ENCODE measurements around the gene B3GNT2.
"Not testable (repeated sequence)": the region's sequence is repeated elsewhere in the genome, so short reads cannot be mapped to it uniquely, and the experiment has no call there.

Gene B3GNT2

DNA sequence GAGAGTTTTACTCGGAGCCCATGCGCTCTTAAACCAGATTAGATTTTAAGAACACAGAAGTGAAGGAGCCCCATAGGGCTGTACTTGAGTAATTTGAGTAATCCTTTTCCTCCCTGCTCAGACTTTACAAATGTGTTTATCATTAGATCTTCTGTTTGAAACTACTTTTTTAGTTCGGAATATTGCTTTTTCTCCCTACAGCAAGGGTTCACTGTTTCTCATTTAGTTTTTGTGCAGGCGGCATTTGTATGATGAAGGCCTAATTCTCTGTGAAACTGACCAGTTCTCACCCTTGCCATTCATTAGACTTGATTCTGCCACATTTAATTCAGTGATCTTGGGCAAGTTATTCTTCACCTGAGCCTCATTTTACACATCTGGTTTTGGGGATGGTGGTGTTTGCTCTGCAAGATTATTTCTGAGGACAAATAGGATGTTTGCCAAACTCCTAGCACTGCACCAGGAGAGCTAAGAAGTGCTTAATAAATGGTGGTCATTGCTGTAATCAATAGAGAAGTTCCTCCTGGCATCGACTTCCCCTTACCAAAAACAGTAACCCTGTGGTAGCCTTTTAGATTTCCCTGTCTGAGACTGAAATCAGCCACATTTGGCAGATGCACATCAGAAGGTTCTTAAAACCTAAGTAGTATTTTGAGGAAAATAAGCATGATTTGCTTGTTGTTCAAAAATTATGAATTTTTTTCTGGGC lies 2.2 kb downstream of the B3GNT2 start:
- no CpG with 5 or more reads among the region's 5 CpGs for WGBS (ENCODE audit: insufficient coverage, insufficient read length)
- Histone ChIP-seq H3K27me3 (ENCODE audit: control insufficient read depth, insufficient read depth, low read length) (no peaks in the 10 kb centered on the region), H3K9me3 (ENCODE audit: control insufficient read depth, insufficient read depth, low read length) (no peaks in the 10 kb centered on the region), H3K4me1 (ENCODE audit: control insufficient read depth, insufficient read depth, low read length) (peaks cover 4% of the 10 kb centered on the region), H3K4me3 (ENCODE audit: low read length) (peak overlapping the region; percentile 92; the same call in 1 of the 2 replicates), H3K36me3 (ENCODE audit: control insufficient read depth, insufficient read depth, low read length) (no peaks in the 10 kb centered on the region), H3K27ac (ENCODE audit: low read length) (no peak overlapping the region)
- DNase-seq (ENCODE audit: low read depth, low spot score) = no peak

DNA sequence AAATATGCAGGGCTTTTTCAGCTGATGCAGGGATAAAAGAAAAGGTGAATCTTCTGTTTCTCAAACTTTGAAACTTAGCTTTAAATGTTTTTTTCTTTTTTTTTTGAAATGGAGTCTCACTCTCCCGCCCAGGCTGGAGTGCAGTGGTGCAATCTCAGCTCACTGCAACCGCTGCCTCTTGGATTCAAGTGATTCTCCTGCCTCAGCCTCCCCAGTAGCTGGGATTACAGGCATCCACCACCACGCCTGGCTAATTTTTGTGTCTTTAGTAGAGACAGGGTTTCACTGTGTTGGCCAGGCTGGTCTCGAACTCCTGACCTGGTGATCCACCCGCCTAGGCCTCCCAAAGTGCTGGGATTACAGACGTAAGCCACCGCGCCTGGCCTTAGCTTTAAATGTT lies 2.9 kb downstream of the B3GNT2 start:
- WGBS (ENCODE audit: insufficient coverage, insufficient read length) = no CpG with 5 or more reads among the region's 8 CpGs
- not testable (repeated sequence) for H3K27ac ChIP-seq (ENCODE audit: low read length); H3K9me3 ChIP-seq (ENCODE audit: control insufficient read depth, insufficient read depth, low read length); H3K4me3 ChIP-seq (ENCODE audit: low read length); DNase-seq (ENCODE audit: low read depth, low spot score); H3K27me3 ChIP-seq (ENCODE audit: control insufficient read depth, insufficient read depth, low read length); H3K4me1 ChIP-seq (ENCODE audit: control insufficient read depth, insufficient read depth, low read length); H3K36me3 ChIP-seq (ENCODE audit: control insufficient read depth, insufficient read depth, low read length)

DNA sequence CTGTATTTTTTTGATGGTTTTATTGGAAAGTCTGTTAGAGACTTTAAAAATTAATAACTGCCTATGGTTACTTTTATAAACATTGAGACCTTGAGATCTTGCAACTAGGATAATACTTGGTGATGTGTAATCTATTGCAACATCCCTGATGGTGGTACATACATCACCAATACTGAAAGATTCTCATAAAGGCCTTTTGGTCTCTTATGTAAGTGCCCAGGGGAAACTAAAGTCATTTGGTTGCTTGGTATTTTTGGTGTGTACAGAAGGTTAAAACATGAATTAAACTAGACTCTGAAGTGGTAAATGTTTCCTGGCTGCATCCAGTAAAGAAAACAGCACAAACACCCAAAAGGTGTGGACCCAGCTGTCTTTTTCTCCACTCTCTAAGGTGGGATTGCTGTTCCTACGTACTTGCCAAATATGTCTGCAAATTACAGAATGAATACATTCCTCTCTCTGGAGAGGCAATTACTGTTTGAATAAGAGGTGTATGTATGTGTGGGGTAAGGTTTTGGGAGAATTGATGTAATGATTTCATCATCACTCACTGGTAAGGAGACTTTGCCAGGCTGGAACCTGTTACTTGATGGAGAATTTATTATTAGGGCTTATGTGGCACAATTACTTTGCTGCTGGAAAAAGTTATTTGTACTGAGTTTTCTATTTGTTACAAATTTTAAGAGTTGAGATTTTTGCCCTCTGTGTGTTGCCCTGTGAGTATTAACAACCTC lies 3.6 kb downstream of the B3GNT2 start:
- DNase-seq (ENCODE audit: low read depth, low spot score) = no peak
- no peaks in the 10 kb centered on the region for H3K27me3 ChIP-seq (ENCODE audit: control insufficient read depth, insufficient read depth, low read length)
- H3K4me1 ChIP-seq (ENCODE audit: control insufficient read depth, insufficient read depth, low read length) = peaks cover 4% of the 10 kb centered on the region

DNA sequence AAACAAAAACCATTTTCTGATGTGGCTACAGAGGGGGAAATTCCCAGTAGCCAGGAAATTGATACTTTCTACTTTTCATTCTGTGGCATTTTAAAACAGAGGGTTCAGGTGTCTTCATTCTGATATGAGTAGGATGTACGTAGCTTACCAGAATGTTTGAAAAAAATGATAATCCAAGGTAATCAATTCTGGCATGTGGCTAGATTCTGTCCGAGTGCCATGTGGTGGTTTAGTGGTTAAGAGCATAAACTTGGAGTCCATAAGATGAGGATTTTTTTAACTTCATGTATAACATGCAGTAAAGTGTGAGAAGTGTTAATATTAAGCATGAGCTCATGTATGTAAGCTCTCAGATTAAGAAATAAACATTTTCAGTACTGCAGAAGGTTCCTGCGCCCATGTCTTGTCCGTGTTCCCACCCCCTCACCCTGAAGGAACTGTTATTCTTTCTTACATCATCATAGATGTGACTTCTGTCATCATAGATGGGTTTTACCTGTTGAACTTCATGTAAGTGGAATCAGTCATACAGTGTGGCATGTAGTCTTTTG lies 4.5 kb downstream of the B3GNT2 start:
- Histone ChIP-seq H3K27ac (ENCODE audit: low read length) (no peak overlapping the region), H3K4me3 (ENCODE audit: low read length) (no peak overlapping the region), H3K9me3 (ENCODE audit: control insufficient read depth, insufficient read depth, low read length) (no peaks in the 10 kb centered on the region), H3K4me1 (ENCODE audit: control insufficient read depth, insufficient read depth, low read length) (peaks cover 4% of the 10 kb centered on the region; the same call in 1 of the 2 replicates), H3K36me3 (ENCODE audit: control insufficient read depth, insufficient read depth, low read length) (no peaks in the 10 kb centered on the region), H3K27me3 (ENCODE audit: control insufficient read depth, insufficient read depth, low read length) (no peaks in the 10 kb centered on the region)
- DNase-seq (ENCODE audit: low read depth, low spot score) = no peak
- WGBS (ENCODE audit: insufficient coverage, insufficient read length) = no CpG with 5 or more reads among the region's 4 CpGs

More for the DNA sequence above, 3.6 kb downstream of the B3GNT2 start:
- no peaks in the 10 kb centered on the region for H3K9me3 ChIP-seq (ENCODE audit: control insufficient read depth, insufficient read depth, low read length)
- WGBS (ENCODE audit: insufficient coverage, insufficient read length) = no CpG with 5 or more reads among the region's 1 CpG
- H3K4me3 ChIP-seq (ENCODE audit: low read length) = no peak overlapping the region
- no peak overlapping the region for H3K27ac ChIP-seq (ENCODE audit: low read length)
- H3K36me3 ChIP-seq (ENCODE audit: control insufficient read depth, insufficient read depth, low read length) = no peaks in the 10 kb centered on the region

DNA sequence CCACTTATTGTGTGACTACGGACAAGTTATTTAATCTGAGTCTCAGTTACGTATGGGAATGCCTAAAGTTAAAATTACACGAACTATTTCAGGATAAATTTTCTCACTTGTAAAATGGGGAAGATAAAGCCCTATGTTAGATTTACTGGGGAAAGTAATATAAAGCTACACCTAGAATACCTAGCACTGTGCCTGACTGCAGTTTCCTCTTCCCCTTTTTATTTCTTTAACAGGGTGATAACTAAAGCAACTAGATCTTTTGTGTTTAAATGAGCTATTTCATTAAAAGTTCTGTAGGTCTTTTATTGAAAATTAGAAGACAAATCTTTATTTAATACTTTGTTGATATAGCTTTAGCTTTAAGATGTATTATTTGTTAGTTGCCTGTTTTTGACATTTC lies 5.0 kb downstream of the B3GNT2 start:
- Histone ChIP-seq H3K4me1 (ENCODE audit: control insufficient read depth, insufficient read depth, low read length) (peaks cover 4% of the 10 kb centered on the region; the same call in 1 of the 2 replicates), H3K36me3 (ENCODE audit: control insufficient read depth, insufficient read depth, low read length) (no peaks in the 10 kb centered on the region), H3K4me3 (ENCODE audit: low read length) (no peak overlapping the region), H3K27me3 (ENCODE audit: control insufficient read depth, insufficient read depth, low read length) (no peaks in the 10 kb centered on the region), H3K27ac (ENCODE audit: low read length) (no peak overlapping the region), H3K9me3 (ENCODE audit: control insufficient read depth, insufficient read depth, low read length) (no peaks in the 10 kb centered on the region)
- no peak for DNase-seq (ENCODE audit: low read depth, low spot score)
- no CpG with 5 or more reads among the region's 3 CpGs for WGBS (ENCODE audit: insufficient coverage, insufficient read length)

DNA sequence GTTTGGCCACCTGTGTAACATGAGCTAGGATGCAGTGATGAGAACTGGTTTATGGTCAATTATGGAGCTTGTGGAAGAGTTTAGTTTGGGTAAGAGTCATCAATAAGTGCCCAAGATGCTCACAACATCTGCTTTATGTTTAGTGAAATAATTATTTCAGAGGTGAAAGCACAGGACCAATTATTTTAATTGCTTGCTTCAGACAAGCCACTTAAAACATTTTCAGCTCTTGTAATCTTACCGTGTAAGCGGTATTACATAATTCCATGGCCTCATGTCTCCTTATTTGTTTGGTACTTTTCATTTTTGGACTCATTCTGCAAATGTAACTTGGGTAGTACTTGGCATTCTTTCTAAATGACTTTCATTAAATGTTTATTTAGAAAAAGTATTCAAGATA lies 5.4 kb downstream of the B3GNT2 start:
- no peaks in the 10 kb centered on the region for H3K27me3 ChIP-seq (ENCODE audit: control insufficient read depth, insufficient read depth, low read length)
- no peaks in the 10 kb centered on the region for H3K9me3 ChIP-seq (ENCODE audit: control insufficient read depth, insufficient read depth, low read length)
- H3K4me1 ChIP-seq (ENCODE audit: control insufficient read depth, insufficient read depth, low read length) = peaks cover 4% of the 10 kb centered on the region; the same call in 1 of the 2 replicates
- no peak overlapping the region for H3K27ac ChIP-seq (ENCODE audit: low read length)
- WGBS (ENCODE audit: insufficient coverage, insufficient read length) = no CpG with 5 or more reads among the region's 2 CpGs
- H3K4me3 ChIP-seq (ENCODE audit: low read length) = no peak overlapping the region
- no peaks in the 10 kb centered on the region for H3K36me3 ChIP-seq (ENCODE audit: control insufficient read depth, insufficient read depth, low read length)
- DNase-seq (ENCODE audit: low read depth, low spot score) = no peak

DNA sequence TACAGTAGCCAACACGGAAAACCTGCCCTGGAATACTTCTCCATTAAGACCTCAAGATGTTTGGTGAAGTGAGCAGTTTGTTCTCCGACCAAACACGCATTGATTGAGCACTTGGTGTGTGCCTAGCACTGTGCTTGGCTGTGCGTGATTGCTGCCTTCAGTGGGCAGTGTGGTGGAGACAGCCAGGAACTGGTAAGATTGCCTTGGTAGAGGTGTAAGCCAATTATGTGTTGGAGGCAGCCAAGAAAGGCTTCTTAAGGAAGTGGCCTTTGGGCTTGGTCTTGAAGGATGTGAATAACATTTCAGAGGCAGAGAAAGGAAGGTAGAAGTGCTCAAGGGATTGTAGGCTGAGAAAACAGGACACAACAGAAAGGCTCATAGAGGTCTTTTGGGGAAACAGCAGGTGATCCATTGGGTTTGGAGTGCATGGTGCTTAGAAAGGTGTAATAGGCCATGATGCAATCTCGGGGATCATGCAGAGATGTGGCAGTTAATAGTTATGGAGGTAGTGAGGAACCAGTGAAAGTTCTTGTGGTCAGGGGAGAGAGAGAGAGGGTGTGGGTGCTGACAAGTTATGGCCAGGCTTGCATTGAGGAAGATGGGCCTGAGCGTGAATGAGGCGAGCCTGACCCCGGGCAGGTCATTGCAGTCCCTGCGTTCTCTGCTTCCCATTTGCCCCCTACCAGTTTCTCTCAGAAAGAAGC lies 6.3 kb downstream of the B3GNT2 start:
- no CpG with 5 or more reads among the region's 9 CpGs for whole genome bisulfite sequencing (ENCODE audit: insufficient coverage, insufficient read length)
- Histone ChIP-seq H3K9me3 (ENCODE audit: control insufficient read depth, insufficient read depth, low read length) (no peaks in the 10 kb centered on the region), H3K36me3 (ENCODE audit: control insufficient read depth, insufficient read depth, low read length) (no peaks in the 10 kb centered on the region), H3K27me3 (ENCODE audit: control insufficient read depth, insufficient read depth, low read length) (no peaks in the 10 kb centered on the region), H3K4me3 (ENCODE audit: low read length) (no peak overlapping the region), H3K4me1 (ENCODE audit: control insufficient read depth, insufficient read depth, low read length) (peaks cover 4% of the 10 kb centered on the region; the same call in 1 of the 2 replicates), H3K27ac (ENCODE audit: low read length) (no peak overlapping the region)
- no peak for DNase-seq (ENCODE audit: low read depth, low spot score)

DNA sequence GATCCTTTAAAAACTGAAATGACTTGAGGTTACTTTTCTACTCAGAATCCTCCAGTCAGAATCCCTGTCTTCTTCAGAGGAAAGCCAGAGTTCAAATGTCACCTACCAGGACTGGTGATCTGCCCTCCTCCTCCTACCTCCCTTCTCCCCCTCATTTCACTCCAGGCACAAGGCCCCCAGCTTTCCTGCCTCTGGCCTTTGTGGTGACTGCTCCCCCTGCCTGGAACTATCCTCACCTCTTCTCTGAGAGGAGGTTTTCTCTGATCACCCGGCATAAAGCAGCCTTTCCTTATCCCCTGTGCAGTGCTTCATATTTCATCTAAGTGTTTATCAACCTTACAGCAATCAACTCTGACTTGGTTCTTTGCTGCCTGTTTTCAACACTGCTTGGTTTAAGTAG lies 6.8 kb downstream of the B3GNT2 start:
- WGBS (ENCODE audit: insufficient coverage, insufficient read length) = no CpG with 5 or more reads among the region's 1 CpG
- DNase-seq (ENCODE audit: low read depth, low spot score) = no peak
- Histone ChIP-seq H3K4me1 (ENCODE audit: control insufficient read depth, insufficient read depth, low read length) (peaks cover 6% of the 10 kb centered on the region; the same call in 1 of the 2 replicates), H3K27me3 (ENCODE audit: control insufficient read depth, insufficient read depth, low read length) (no peaks in the 10 kb centered on the region), H3K9me3 (ENCODE audit: control insufficient read depth, insufficient read depth, low read length) (no peaks in the 10 kb centered on the region), H3K27ac (ENCODE audit: low read length) (no peak overlapping the region), H3K4me3 (ENCODE audit: low read length) (no peak overlapping the region), H3K36me3 (ENCODE audit: control insufficient read depth, insufficient read depth, low read length) (no peaks in the 10 kb centered on the region)

DNA sequence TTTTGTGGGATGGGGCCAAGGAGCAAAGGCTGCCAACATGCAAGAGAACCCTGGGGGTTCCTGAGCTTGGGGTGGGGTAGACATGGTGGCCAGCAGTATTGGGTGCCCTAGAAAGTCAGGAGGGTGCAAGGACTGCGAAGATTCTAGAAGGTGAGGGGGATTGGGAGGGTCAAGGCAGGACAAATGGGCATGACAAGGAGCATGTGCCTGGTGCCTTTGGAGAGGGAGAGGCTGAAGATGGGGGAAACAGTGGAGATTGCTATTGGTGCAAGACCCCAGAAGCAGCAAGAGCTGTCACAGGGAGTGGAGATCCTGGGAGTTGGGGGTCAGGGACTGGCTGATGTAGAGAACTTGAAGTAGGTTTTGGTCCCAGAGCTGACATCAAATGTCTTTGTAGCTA lies 7.5 kb downstream of the B3GNT2 start:
- Histone ChIP-seq H3K36me3 (ENCODE audit: control insufficient read depth, insufficient read depth, low read length) (no peaks in the 10 kb centered on the region), H3K9me3 (ENCODE audit: control insufficient read depth, insufficient read depth, low read length) (no peaks in the 10 kb centered on the region), H3K27me3 (ENCODE audit: control insufficient read depth, insufficient read depth, low read length) (no peaks in the 10 kb centered on the region), H3K4me1 (ENCODE audit: control insufficient read depth, insufficient read depth, low read length) (peaks cover 6% of the 10 kb centered on the region; the same call in 1 of the 2 replicates), H3K27ac (ENCODE audit: low read length) (no peak overlapping the region), H3K4me3 (ENCODE audit: low read length) (no peak overlapping the region)
- no peak for DNase-seq (ENCODE audit: low read depth, low spot score)
- WGBS (ENCODE audit: insufficient coverage, insufficient read length) = no CpG with 5 or more reads among the region's 1 CpG

DNA sequence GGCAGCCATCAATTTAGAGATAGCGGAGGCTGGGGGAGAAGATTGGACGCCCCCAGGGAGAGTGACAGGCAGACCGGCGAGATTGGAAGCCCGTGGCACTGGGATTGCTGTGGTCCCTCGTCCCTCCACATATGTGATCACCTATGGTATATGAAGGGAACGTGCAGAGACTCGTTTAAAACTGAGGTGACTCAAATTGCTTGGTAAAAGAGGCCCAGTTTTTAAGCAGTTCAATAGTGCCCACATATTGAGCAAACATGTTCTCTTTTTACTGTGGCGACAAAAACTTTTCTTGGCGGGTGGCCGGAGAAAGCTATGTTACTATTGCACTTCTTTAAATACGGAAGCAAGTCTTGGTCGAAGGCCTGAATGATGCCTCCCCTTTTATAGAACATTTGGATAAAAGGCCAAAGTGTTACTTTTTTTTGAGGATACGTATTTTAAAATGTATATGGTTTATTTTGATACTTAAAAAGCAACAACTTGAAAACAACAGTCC lies 9.1 kb downstream of the B3GNT2 start:
- H3K9me3 ChIP-seq (ENCODE audit: control insufficient read depth, insufficient read depth, low read length) = no peaks in the 10 kb centered on the region
- H3K4me3 ChIP-seq (ENCODE audit: low read length) = no peak overlapping the region
- no CpG with 5 or more reads among the region's 14 CpGs for WGBS (ENCODE audit: insufficient coverage, insufficient read length)
- no peaks in the 10 kb centered on the region for H3K27me3 ChIP-seq (ENCODE audit: control insufficient read depth, insufficient read depth, low read length)
- DNase-seq (ENCODE audit: low read depth, low spot score) = no peak
- no peak overlapping the region for H3K27ac ChIP-seq (ENCODE audit: low read length)
- H3K4me1 ChIP-seq (ENCODE audit: control insufficient read depth, insufficient read depth, low read length) = peaks cover 12% of the 10 kb centered on the region
- H3K36me3 ChIP-seq (ENCODE audit: control insufficient read depth, insufficient read depth, low read length) = no peaks in the 10 kb centered on the region
